Measurements from ENCODE around the gene REPIN1.

DNA sequence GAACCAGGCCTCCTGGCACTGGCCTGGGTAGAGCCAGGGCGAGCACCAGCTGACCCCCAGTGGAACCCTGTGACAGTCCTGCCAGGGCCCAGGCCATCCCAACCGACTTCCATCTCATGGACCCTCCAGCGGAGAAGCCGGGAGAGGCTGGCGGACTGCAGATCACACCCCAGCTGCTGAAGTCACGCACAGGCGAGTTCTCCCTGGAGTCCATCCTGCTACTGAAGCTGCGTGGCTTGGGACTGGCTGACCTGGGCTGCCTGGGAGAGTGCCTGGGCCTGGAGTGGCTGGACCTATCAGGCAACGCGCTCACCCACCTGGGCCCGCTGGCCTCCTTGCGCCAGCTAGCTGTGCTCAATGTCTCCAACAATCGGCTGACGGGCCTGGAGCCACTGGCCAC is 31.9 kb upstream of the REPIN1 start:
- TF ChIP-seq, protein P1, sequence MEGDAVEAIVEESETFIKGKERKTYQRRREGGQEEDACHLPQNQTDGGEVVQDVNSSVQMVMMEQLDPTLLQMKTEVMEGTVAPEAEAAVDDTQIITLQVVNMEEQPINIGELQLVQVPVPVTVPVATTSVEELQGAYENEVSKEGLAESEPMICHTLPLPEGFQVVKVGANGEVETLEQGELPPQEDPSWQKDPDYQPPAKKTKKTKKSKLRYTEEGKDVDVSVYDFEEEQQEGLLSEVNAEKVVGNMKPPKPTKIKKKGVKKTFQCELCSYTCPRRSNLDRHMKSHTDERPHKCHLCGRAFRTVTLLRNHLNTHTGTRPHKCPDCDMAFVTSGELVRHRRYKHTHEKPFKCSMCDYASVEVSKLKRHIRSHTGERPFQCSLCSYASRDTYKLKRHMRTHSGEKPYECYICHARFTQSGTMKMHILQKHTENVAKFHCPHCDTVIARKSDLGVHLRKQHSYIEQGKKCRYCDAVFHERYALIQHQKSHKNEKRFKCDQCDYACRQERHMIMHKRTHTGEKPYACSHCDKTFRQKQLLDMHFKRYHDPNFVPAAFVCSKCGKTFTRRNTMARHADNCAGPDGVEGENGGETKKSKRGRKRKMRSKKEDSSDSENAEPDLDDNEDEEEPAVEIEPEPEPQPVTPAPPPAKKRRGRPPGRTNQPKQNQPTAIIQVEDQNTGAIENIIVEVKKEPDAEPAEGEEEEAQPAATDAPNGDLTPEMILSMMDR (IDR thresholded peaks at IDR 0.05; ENCODE audit: insufficient read depth, low read length), result no peak
- no peak for TF ChIP-seq POLR2AphosphoS5 (IDR thresholded peaks at IDR 0.05; ENCODE audit: low read depth)
- TF ChIP-seq, protein P2, sequence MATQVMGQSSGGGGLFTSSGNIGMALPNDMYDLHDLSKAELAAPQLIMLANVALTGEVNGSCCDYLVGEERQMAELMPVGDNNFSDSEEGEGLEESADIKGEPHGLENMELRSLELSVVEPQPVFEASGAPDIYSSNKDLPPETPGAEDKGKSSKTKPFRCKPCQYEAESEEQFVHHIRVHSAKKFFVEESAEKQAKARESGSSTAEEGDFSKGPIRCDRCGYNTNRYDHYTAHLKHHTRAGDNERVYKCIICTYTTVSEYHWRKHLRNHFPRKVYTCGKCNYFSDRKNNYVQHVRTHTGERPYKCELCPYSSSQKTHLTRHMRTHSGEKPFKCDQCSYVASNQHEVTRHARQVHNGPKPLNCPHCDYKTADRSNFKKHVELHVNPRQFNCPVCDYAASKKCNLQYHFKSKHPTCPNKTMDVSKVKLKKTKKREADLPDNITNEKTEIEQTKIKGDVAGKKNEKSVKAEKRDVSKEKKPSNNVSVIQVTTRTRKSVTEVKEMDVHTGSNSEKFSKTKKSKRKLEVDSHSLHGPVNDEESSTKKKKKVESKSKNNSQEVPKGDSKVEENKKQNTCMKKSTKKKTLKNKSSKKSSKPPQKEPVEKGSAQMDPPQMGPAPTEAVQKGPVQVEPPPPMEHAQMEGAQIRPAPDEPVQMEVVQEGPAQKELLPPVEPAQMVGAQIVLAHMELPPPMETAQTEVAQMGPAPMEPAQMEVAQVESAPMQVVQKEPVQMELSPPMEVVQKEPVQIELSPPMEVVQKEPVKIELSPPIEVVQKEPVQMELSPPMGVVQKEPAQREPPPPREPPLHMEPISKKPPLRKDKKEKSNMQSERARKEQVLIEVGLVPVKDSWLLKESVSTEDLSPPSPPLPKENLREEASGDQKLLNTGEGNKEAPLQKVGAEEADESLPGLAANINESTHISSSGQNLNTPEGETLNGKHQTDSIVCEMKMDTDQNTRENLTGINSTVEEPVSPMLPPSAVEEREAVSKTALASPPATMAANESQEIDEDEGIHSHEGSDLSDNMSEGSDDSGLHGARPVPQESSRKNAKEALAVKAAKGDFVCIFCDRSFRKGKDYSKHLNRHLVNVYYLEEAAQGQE (IDR thresholded peaks at IDR 0.05; ENCODE audit: insufficient replicate concordance, low read depth), result no peak
- TF ChIP-seq GABPA (IDR thresholded peaks at IDR 0.05; ENCODE audit: low read depth), result no peak
- TF ChIP-seq SPI1 (IDR thresholded peaks at IDR 0.05; ENCODE audit: borderline replicate concordance, low read depth), result no peak

Measured in HL-60 (cell line).